GM18507 (cell line): ENCODE data around the gene RAF1.
"Not testable (repeated sequence)": the region's sequence is repeated elsewhere in the genome, so short reads cannot be mapped to it uniquely, and the experiment has no call there.

Source experiments
- DNase-seq: peaks from one replicate; pipeline ENCODE4 v3.0.0; 2011; ENCODE audit warnings: low read depth; ENCODE audit not compliant: insufficient read length; ENCODE audit errors: extremely low spot score
- FAIRE-seq: peaks from 2 replicates; lab custom pipeline; 2011; peaks lifted over from hg19 to GRCh38; lab: Jason Lieb, UNC

RAF1 gene

GRCh38 chr3:12653747-12654146, 10.2 kb downstream of the RAF1 start:
- DNase-seq (no peak), FAIRE-seq (no peak)

GRCh38 chr3:12648384-12648959, 15.4 kb downstream of the RAF1 start:
- DNase-seq (no peak), FAIRE-seq (peak; percentile 60)

GRCh38 chr3:12644331-12644937, 19.5 kb downstream of the RAF1 start:
- no peak for FAIRE-seq
- no peak for DNase-seq

- FAIRE-seq (no peak), DNase-seq (no peak)
These were observed 20.2 kb downstream of the RAF1 start for GRCh38 chr3:12643724-12644123.

GRCh38 chr3:12643010-12643380, 20.9 kb downstream of the RAF1 start:
- FAIRE-seq (no peak), DNase-seq (no peak)

GRCh38 chr3:12640853-12641252, 23.1 kb downstream of the RAF1 start:
- not testable (repeated sequence) for FAIRE-seq, DNase-seq

GRCh38 chr3:12638105-12638504, 25.8 kb downstream of the RAF1 start:
- DNase-seq (no peak), FAIRE-seq (no peak)

- FAIRE-seq = no peak
- DNase-seq = no peak
These were observed 30.8 kb downstream of the RAF1 start for GRCh38 chr3:12633108-12633507.

- FAIRE-seq = peak; percentile 42
- no peak for DNase-seq
These were observed 31.4 kb downstream of the RAF1 start for GRCh38 chr3:12632523-12632922.

- DNase-seq, FAIRE-seq: not testable (repeated sequence)
These were observed 33.1 kb downstream of the RAF1 start for GRCh38 chr3:12630843-12631242.

- no peak for DNase-seq
- FAIRE-seq = no peak
These were observed 33.6 kb downstream of the RAF1 start for GRCh38 chr3:12630292-12630691.

- no peak for FAIRE-seq
These were observed 34.4 kb downstream of the RAF1 start for GRCh38 chr3:12629560-12629959.

GRCh38 chr3:12628813-12629212, 35.1 kb downstream of the RAF1 start:
- DNase-seq (no peak), FAIRE-seq (no peak)

More at GRCh38 chr3:12629560-12629959, 34.4 kb downstream of the RAF1 start:
- DNase-seq = no peak

- FAIRE-seq (no peak), DNase-seq (no peak)
These were observed 36.5 kb downstream of the RAF1 start for GRCh38 chr3:12627370-12627769.

GRCh38 chr3:12624964-12625363, 39.0 kb downstream of the RAF1 start:
- FAIRE-seq, DNase-seq: not testable (repeated sequence)

- FAIRE-seq (no peak), DNase-seq (no peak)
These were observed 39.9 kb downstream of the RAF1 start for GRCh38 chr3:12624056-12624455.

GRCh38 chr3:12622335-12622734, 41.6 kb downstream of the RAF1 start:
- DNase-seq = no peak
- FAIRE-seq = peak; percentile 66

GRCh38 chr3:12620729-12621128, 43.2 kb downstream of the RAF1 start:
- no peak for DNase-seq
- no peak for FAIRE-seq

GRCh38 chr3:12620305-12620704, 43.6 kb downstream of the RAF1 start:
- no peak for DNase-seq
- FAIRE-seq = no peak

GRCh38 chr3:12618426-12618825, 45.5 kb downstream of the RAF1 start:
- FAIRE-seq (no peak), DNase-seq (no peak)

GRCh38 chr3:12615266-12615665, 48.7 kb downstream of the RAF1 start:
- FAIRE-seq = no peak

GRCh38 chr3:12613250-12613649, 50.7 kb downstream of the RAF1 start:
- FAIRE-seq = no peak
- no peak for DNase-seq

More at GRCh38 chr3:12615266-12615665, 48.7 kb downstream of the RAF1 start:
- no peak for DNase-seq
